ENCODE results near the gene ARFGAP3.

DNA sequence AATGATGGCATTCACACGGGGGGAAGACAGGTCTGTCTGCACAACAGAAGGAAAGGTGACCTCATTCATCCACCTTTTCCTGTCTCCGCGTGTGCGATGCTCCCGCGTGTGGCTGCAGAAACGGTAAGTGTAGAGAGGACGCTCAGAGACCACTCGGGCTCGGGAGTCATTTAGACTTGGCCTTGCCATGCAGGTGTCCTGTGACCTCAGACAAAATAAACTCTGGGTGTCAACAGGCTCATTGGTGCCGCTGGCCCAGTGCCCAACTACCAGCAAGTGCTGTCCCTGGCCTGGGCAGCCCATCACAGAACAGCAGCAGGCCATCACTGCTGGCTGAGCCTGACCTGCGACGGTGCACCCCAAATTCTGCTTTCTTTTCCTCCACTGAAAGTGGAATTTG lies 48.1 kb upstream of the ARFGAP3 start:
- TF ChIP-seq, protein P1, sequence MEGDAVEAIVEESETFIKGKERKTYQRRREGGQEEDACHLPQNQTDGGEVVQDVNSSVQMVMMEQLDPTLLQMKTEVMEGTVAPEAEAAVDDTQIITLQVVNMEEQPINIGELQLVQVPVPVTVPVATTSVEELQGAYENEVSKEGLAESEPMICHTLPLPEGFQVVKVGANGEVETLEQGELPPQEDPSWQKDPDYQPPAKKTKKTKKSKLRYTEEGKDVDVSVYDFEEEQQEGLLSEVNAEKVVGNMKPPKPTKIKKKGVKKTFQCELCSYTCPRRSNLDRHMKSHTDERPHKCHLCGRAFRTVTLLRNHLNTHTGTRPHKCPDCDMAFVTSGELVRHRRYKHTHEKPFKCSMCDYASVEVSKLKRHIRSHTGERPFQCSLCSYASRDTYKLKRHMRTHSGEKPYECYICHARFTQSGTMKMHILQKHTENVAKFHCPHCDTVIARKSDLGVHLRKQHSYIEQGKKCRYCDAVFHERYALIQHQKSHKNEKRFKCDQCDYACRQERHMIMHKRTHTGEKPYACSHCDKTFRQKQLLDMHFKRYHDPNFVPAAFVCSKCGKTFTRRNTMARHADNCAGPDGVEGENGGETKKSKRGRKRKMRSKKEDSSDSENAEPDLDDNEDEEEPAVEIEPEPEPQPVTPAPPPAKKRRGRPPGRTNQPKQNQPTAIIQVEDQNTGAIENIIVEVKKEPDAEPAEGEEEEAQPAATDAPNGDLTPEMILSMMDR (conservative IDR thresholded peaks at IDR 0.05; ENCODE audit: low read length) = no peak
- no peak for TF ChIP-seq EZH2phosphoT487 (IDR thresholded peaks at IDR 0.05; ENCODE audit: borderline replicate concordance)

All from Loucy (cell line).